ENCODE measurements around the gene MDGA2. TPM values are rescaled to one million over a fixed set of nuclear protein-coding genes. Genes with fewer than 3 reads are reported as not detected.

Gene MDGA2
- total RNA-seq: not detected

DNA sequence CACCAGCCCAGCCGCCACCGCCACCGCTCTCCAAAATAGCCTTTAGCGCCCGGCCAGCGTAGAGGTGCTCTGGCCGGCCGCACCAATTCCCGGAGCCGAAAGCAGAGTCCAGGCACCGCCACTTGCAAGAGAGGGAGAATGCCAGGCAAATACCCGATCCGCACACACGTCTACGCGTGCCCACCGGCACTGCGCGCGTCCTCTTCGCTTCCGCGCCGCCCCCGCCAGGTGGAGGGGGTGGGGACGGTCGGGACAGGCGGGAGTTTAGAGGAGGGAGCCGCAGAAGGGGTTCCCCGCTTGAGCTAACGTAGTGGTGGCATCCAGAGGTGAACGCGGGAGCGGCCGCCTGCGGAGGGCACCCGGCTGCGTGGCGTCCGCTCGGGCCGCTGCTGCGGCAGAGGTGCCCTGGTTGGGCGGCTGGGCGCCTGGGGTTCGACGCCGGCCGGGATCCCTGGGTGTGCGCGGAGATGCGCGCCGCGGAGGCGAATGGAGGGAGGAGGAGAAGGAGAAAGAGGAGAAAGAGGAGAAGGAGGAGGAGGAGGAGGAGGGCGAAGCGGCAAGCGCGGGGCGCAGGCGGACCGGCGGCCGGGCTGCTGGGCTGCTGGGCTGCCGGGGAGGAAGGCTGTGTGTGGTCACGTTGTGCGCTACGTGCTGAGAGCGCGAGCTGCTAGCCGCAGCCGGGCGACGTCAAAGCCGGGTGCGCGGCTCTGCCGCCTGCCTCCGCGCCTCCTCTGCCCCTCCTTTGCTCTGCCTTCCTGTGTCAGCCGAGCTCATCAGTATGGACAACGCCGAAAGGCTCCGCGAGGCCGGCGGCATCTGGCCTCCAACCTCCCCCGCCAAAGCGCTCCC lies at the start of gene MDGA2:
TSS of gene MDGA2 (minus strand) at position 140 of the 849 bp plus-strand sequence.
- Mint-ChIP-seq H3K27ac (no peak within 1 kb of the TSS), H3K4me1 (peaks cover 4% of the 10 kb centered on the region), H3K9me3 (no peaks in the 10 kb centered on the region), H3K4me3 (no peak within 1 kb of the TSS), H3K27me3 (peaks cover 30% of the 10 kb centered on the region), H3K36me3 (ENCODE audit: low read depth) (no peaks in the 10 kb centered on the region)
- ChIA-PET POLR2A (no interaction called here), CTCF (no interaction called here)
- no peak for DNase-seq

DNA sequence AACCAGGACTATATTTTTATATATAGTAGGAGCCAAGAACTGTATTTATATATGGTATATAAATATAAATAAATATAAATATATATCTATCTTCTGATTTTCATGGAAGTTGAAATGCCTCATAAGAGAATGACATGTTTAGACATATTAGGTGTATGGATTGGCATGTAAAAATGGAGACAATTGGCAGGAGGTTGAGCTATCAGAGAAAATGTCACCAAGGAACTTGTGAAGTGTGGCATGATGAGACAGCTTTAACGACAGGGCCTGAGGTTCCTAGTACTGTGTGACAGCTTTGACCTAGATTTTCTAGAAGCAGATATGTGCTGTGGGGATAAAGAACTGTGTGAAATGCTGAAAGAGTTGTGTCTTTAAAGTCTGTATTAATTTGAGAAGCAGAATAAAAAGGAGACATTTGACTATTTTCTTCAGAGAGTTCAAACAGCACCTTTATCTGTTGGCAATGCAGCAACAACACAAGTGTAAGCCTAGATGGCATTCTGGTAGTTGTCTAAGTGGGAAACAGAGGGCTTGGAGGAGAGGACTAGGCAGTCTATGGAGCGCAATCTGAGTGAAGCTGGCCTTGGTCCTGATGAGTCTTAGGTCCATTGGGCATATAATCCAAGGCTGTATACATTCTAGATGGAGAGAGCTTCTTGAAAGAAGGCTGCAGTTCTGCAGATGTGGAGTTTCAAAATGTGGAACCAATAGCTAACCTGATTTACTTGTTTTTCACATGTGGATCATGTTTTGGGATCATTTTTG lies 47.7 kb upstream of the MDGA2 start:
- CTCF ChIA-PET: no interaction called here
- Mint-ChIP-seq H3K27ac (no peak overlapping the region), H3K27me3 (no peaks in the 10 kb centered on the region), H3K9me3 (no peaks in the 10 kb centered on the region), H3K4me1 (no peaks in the 10 kb centered on the region), H3K36me3 (ENCODE audit: low read depth) (no peaks in the 10 kb centered on the region), H3K4me3 (no peak overlapping the region)
- DNase-seq: no peak
- POLR2A ChIA-PET: no interaction called here

DNA sequence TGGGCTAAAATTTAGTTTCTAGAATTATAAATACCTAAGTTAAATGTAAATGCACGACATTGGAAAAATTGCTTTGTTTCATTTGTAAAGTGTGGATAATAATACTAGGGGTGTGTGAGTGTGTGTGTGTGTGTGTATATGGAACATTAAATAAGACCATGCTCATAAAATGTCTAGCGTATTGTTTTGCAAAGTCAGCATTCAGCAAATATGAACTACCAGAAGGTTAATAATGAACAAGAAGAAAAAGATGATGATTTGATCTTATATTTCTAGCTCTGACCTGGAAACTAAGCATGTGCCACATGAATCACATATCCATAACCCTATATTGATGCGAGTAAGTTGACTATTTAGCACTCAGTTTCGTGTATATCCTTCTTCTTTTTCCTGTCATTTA lies 44.9 kb upstream of the MDGA2 start:
- no peaks in the 10 kb centered on the region for H3K27me3 Mint-ChIP-seq
- POLR2A ChIA-PET: no interaction called here
- CTCF ChIA-PET: no interaction called here
- H3K4me1 Mint-ChIP-seq: no peaks in the 10 kb centered on the region
- no peaks in the 10 kb centered on the region for H3K36me3 Mint-ChIP-seq (ENCODE audit: low read depth)
- H3K27ac Mint-ChIP-seq: no peak overlapping the region
- H3K9me3 Mint-ChIP-seq: no peaks in the 10 kb centered on the region
- H3K4me3 Mint-ChIP-seq: no peak overlapping the region
- DNase-seq: no peak

DNA sequence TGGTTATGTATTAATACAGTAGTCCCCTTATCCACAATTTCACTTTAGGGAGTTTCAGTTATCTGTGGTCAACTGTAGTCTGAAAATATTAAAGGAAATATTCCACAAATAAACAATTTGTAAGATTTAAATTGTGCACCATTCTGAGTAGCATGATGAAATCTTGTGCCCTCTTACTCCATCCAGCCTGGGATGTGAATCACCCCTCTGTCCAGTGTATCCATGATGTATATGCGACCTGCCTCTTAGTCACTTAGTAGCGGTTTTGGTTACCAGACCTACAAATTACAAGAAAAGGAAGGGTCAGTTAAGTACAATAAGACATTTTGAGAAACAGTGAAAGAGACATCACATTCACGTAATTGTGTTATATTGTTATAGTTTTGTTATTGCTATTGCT lies 39.9 kb upstream of the MDGA2 start:
- H3K4me3 Mint-ChIP-seq: no peak overlapping the region
- H3K27me3 Mint-ChIP-seq: no peaks in the 10 kb centered on the region
- H3K27ac Mint-ChIP-seq: no peak overlapping the region
- no peaks in the 10 kb centered on the region for H3K36me3 Mint-ChIP-seq (ENCODE audit: low read depth)
- no peak for DNase-seq
- H3K9me3 Mint-ChIP-seq: no peaks in the 10 kb centered on the region
- POLR2A ChIA-PET: no interaction called here
- no peaks in the 10 kb centered on the region for H3K4me1 Mint-ChIP-seq
- CTCF ChIA-PET: no interaction called here

DNA sequence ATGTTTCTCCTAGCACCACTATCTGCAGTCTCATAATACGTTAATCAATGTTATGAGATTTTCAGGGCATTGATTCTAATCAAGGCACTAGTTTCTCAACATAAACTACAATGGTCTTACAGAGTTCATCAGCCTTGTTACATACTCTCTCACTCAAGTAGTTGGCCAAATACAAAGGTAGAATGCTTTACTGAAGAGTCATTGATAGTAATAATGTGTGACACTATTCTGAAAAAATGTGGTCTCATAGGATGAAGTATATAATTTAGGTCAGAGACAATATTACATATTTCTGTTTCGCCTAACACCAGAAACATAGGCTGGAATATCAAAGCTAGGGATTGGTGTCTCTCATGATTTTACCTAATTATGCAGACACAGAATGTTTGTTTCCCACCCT lies 35.2 kb upstream of the MDGA2 start:
- Mint-ChIP-seq H3K9me3 (peaks cover 4% of the 10 kb centered on the region), H3K36me3 (ENCODE audit: low read depth) (no peaks in the 10 kb centered on the region), H3K4me3 (no peak overlapping the region), H3K27me3 (no peaks in the 10 kb centered on the region), H3K27ac (no peak overlapping the region), H3K4me1 (no peaks in the 10 kb centered on the region)
- ChIA-PET CTCF (no interaction called here), POLR2A (no interaction called here)
- DNase-seq: no peak

DNA sequence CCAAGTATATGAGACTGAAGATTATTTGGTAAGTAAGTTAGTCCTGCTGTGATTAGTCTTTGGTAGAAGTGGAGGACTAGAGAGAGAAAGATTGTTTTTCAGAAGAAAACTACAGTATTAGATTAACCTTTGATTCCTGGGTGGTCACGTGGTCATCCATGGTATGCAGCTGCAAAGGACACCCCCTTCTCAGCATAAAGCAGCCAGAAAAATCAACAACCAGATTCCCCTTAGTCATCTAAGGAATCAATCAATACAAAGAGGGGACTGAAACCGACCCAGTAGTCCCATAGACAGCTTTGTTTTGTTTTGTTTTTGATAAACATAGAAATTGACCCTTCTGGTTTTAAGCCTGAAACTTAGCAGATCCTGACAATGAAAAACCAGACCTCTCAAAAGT lies 30.3 kb upstream of the MDGA2 start:
- Mint-ChIP-seq H3K9me3 (peaks cover 6% of the 10 kb centered on the region), H3K27me3 (no peaks in the 10 kb centered on the region), H3K36me3 (ENCODE audit: low read depth) (no peaks in the 10 kb centered on the region), H3K27ac (no peak overlapping the region), H3K4me1 (no peaks in the 10 kb centered on the region), H3K4me3 (no peak overlapping the region)
- no peak for DNase-seq
- POLR2A ChIA-PET: no interaction called here
- CTCF ChIA-PET: no interaction called here

DNA sequence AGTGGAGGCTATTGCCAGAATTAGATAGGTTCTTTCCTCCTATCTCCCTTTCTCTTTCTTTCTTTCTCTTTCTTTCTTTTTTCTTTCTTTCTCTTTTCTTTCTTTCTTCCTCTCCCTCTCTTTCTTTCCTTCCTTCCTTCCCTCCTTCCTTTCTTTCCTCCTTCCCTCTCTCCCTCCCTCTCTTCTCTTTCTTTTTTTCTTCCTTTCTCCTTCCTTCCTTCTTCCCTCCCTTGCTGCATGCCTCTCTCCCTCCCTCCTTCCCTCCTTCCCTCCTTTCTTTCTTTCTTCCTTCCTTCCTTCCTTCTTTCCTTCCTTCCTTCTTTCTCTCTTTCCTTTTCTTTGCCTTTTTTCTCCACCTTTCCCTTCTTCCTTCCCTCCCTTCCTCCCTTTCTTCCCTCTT lies 16.4 kb upstream of the MDGA2 start:
- no peaks in the 10 kb centered on the region for H3K4me1 Mint-ChIP-seq
- POLR2A ChIA-PET: no interaction called here

DNA sequence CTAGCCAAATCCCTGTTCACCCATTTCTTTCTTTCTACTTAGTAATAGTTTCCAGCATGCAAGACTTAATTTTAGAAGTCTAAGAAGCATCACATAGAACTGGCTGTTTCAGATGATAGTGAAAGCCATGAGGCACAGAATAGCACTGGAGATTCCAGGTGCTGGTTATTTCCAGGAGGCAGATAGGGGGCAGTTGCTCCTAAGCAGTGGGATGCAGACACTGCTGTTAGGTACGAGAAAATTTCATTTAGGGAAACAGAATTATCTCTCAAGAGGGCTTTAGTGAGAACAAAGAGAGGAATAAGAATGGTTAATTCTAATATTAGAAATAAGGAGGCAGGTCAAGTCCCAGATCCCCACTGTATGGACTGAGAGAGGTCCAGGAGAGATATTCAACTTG lies 3.6 kb upstream of the MDGA2 start:
- CTCF ChIA-PET: no interaction called here
- peaks cover 2% of the 10 kb centered on the region for H3K4me1 Mint-ChIP-seq
- POLR2A ChIA-PET: no interaction called here
- H3K27ac Mint-ChIP-seq: no peak overlapping the region
- H3K36me3 Mint-ChIP-seq (ENCODE audit: low read depth): no peaks in the 10 kb centered on the region
- H3K9me3 Mint-ChIP-seq: no peaks in the 10 kb centered on the region
- H3K27me3 Mint-ChIP-seq: peaks cover 22% of the 10 kb centered on the region
- no peak overlapping the region for H3K4me3 Mint-ChIP-seq
- DNase-seq: no peak

More for the DNA sequence above, 16.4 kb upstream of the MDGA2 start:
- Mint-ChIP-seq H3K9me3 (peaks cover 2% of the 10 kb centered on the region), H3K27me3 (no peaks in the 10 kb centered on the region), H3K36me3 (ENCODE audit: low read depth) (no peaks in the 10 kb centered on the region), H3K4me3 (no peak overlapping the region), H3K27ac (no peak overlapping the region)
- DNase-seq: no peak
- CTCF ChIA-PET: no interaction called here

DNA sequence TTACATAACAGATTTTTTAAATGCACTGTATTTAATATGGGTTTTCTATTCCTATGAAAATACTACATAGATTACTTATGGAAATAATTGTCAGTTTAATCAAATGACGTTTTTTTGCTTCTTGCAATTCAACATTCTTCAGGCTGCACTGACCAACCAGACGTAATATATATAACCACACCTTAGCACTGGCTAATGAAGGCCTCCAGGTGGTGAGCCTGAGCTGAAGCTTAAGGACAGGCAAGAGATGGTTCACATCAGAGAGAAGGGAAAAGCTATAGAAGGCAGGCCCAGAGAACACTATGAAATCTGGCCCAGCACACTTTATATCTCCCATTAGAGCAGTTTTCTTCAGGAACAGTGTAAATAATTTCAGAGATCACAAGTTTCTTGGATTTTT lies 2.8 kb upstream of the MDGA2 start:
- Mint-ChIP-seq H3K9me3 (no peaks in the 10 kb centered on the region), H3K27me3 (peaks cover 26% of the 10 kb centered on the region), H3K4me1 (peaks cover 4% of the 10 kb centered on the region), H3K4me3 (no peak overlapping the region), H3K27ac (no peak overlapping the region), H3K36me3 (ENCODE audit: low read depth) (no peaks in the 10 kb centered on the region)
- no peak for DNase-seq
- CTCF ChIA-PET: no interaction called here
- POLR2A ChIA-PET: no interaction called here

DNA sequence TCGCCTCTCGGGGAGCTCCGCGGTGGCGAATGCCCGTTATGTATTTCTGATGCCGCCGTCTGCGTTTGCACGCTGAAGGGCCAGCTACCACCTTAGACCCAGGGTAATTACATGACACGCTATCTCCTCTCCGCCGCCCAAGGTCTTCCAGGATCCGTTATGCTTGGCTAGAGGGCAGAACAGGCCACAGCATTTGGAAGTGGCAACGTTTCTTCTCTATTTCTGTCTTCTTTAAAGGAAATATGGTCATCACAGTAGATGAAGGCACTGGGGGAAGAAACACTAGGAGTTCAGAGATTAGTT lies 861 bp upstream of the MDGA2 start:
- H3K27ac Mint-ChIP-seq: no peak overlapping the region
- peaks cover 30% of the 10 kb centered on the region for H3K27me3 Mint-ChIP-seq
- no peak for DNase-seq
- H3K9me3 Mint-ChIP-seq: no peaks in the 10 kb centered on the region
- H3K36me3 Mint-ChIP-seq (ENCODE audit: low read depth): no peaks in the 10 kb centered on the region
- H3K4me1 Mint-ChIP-seq: peaks cover 4% of the 10 kb centered on the region
- POLR2A ChIA-PET: no interaction called here
- CTCF ChIA-PET: no interaction called here
- no peak overlapping the region for H3K4me3 Mint-ChIP-seq

DNA sequence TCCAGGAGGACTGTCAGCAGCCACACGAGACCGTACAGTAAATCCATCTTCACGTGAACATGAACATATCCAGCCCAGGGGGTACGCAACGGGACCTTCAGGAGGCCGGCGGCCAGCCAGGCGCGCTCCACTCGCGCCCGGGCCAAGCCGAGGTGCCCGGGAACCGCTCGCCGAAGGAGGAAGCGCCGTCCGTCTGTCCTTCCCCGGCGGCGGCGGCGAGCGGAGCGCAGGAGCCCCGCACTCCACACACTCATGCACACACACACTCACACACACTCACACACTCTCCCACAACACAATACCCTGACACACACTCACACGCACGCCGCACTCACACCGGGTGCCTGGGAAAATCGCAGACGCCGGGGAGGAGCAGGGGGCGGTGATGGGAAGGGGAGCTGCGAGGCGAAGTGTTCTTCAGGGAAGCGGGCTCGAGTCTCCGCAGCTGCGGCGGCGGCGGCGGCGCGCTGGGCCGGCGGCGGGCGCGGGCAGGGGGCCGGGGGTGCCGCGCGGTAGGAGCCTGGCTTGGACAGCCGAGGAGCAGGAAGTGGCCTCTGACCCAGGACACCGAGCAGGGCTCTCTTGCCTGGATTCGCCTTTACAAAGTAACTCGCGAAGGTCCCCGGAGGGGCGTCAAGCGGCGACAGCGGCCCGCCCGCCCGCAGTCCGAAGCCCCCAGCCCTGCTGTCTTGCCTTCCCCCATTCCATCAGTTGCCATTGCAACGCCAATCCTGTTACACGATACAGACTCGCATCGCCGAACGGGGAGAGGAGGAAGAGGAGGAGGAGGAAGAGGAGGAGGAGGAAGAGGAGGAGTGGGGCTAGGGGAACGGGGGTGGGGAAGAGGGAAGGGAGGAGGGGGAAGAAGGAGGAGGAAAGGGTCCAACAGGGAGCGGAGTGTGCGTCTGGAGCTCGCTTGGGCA lies 601 bp downstream of the MDGA2 start:
- POLR2A ChIA-PET: no interaction called here
- Mint-ChIP-seq H3K27ac (no peak overlapping the region), H3K27me3 (peaks cover 30% of the 10 kb centered on the region), H3K4me1 (peaks cover 4% of the 10 kb centered on the region), H3K9me3 (no peaks in the 10 kb centered on the region), H3K36me3 (ENCODE audit: low read depth) (no peaks in the 10 kb centered on the region), H3K4me3 (no peak overlapping the region)
- DNase-seq: no peak
- CTCF ChIA-PET: no interaction called here

DNA sequence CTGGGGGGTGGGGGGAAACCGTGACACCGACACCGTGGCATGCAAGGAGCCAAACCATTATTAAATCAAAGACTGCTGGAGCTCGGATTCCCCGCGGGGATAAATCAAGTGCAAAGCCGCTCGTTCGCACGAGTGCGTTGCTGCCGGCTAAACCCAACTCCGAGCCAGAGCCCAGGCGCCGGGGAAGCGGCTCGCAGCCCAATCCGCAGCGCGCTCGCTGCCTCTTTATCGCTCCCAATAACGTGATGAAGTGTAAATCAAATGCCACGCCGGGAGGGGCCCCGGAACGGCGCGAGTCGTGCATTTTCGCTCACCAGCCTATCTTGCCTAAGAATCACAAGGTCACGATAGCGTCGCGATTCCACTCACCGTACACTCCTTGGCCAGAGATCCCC lies 1.3 kb downstream of the MDGA2 start:
- ChIA-PET POLR2A (no interaction called here), CTCF (no interaction called here)
- no peak for DNase-seq
- H3K27me3 Mint-ChIP-seq: peaks cover 30% of the 10 kb centered on the region
- H3K9me3 Mint-ChIP-seq: no peaks in the 10 kb centered on the region
- H3K36me3 Mint-ChIP-seq (ENCODE audit: low read depth): no peaks in the 10 kb centered on the region
- H3K4me1 Mint-ChIP-seq: peaks cover 4% of the 10 kb centered on the region
- H3K4me3 Mint-ChIP-seq: no peak overlapping the region
- H3K27ac Mint-ChIP-seq: no peak overlapping the region

DNA sequence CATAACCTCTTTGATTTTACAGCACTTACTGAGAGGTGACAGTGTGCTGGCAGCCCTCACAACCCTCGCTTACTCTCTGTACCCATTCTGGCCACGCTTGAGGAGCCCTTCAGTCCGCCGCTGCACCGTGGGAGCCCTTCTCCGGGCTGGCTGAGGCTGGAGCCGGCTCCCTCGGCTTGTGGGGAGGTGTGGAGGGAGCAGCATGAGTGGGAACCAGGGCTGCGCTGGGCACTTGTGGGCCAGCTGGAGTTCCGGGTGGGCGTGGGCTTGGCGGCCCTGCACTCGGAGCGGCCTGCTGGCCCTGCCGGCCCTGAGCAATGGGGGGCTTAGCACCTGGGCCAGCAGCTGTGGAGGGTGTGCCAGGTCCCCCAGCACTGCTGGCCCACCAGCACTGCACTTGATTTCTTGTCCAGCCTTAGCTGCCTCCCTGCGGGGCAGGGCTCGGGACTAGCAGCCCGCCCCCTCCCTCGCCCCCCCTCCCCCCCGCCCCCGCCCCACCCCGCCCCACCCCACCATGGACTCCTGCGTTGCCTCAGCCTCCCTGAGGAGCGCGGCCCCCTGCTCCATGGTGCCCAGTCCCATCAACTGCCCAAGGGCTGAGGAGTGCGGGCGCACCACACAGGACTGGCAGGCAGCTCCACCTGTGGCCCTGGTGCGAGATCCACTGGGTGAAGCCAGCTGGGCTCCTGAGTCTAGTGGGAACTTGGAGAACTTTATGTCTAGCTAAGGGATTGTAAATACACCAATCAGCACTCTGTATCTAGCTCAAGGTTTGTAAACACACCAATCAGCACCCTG lies 9.9 kb downstream of the MDGA2 start:
- ChIA-PET POLR2A (no interaction called here), CTCF (no interaction called here)
- Mint-ChIP-seq H3K4me3 (no peak overlapping the region), H3K27me3 (no peaks in the 10 kb centered on the region), H3K4me1 (no peaks in the 10 kb centered on the region), H3K9me3 (no peaks in the 10 kb centered on the region), H3K36me3 (ENCODE audit: low read depth) (no peaks in the 10 kb centered on the region), H3K27ac (no peak overlapping the region)
- DNase-seq: no peak
